Renal pelvis (tissue), 4 donors: ENCODE measurements around the gene C1QTNF12. TPM values are rescaled to one million over a fixed set of nuclear protein-coding genes. Genes with fewer than 3 reads are reported as not detected.
"Not testable (repeated sequence)": the region's sequence is repeated elsewhere in the genome, so short reads cannot be mapped to it uniquely, and the experiment has no call there.

Experiments
- DNase-seq: peaks from one replicate; pipeline ENCODE4 v3.0.0-alpha.2; 2013
- polyA plus RNA-seq, 3 donors: library from polyadenylated mRNA; unstranded; fragments of 120-200 nt; gene quantifications; one replicate each; pipeline ENCODE4 v1.2.1, GENCODE V29; 2013; ENCODE audit not compliant: insufficient read length in 3 of 3

Gene C1QTNF12
- polyA plus RNA-seq, 3 donors = 13.8 to 18.4 (median 13.8) TPM

DNA sequence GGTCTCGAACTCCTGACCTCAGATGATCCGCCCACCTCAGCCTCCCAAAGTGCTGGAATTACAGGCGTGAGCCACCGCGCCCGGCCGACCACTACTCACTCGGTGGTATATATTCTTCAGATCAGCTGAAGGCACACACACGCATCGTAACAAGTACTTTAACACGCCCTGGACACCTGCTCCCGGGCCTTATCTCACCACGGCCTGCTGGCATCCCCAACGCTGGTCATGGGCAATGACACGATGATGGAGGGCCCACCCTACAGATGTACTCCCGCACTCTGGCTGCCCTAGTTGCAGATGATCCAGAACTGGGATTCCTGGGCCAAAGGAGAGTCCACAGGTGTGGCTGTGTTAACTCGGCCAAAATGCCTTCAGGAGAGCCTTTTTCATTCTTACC lies 15.5 kb upstream of the C1QTNF12 start:
- no peak for DNase-seq

DNA sequence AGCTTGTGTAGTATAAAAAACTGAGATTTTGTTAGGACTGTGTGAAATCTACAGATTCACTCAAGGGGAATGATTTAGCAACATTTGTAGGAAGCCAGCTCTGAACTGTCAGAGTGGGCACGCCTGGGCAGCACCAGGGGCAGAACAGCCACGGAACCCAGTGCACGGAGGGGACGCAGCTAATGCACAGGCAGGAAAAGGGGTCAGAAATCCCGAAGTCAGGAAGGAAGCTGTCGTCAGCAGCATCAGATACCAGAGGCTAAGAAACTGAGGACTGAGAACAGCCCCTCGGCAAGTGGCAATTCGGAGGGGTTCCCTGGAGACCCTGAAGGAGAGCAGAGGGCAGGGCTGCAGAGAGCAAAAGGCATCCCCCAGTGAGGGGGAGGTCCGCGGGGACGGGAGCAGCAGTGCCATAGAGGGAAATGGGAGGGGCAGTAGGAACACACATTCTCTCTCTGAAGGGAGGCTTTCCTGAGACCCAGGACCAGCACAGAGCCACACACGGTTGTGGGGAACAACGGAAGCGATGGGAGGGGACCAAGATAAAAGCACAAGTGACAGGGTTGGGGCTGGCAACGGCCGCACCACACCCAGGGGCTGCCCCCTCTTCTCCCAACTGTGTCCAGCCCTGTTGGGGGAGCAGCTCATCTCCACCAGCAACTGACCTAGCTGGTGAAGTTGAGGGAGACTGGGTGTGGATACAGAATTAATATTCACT lies 14.5 kb upstream of the C1QTNF12 start:
- no peak for DNase-seq

DNA sequence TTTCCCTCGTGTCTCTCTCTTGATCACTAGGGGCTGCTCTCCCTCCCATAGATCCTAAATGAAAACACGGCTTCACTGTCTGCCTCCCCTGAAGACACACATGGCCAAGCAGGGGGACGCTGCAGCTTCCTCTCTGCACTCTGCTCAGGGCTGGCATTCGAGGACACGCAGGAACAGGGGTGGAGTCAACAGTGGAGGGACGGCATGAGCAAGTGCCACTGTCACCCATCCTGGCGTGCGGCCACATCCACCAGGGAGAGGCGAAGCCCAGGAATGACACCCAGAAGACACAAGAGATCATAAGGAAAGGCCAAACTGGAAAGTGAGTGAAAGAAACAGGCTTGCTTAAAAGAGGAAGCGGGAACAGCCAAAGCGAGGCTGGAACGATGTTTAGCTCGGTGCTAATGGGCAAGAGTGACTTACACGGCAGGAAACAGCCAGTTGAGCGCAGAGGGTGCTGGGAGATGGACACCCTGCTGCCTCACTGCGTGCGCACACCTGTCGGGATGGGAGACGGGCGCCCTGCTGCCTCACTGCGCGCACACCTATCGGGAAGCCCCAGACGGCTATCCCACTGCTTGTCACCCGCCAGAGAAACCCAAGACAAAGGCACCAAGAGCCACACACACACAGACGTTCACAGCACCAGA lies 13.6 kb upstream of the C1QTNF12 start:
- no peak for DNase-seq

GRCh38 chr1:1259540-1259939 lies 13.0 kb upstream of the C1QTNF12 start:
- no peak for DNase-seq

GRCh38 chr1:1259119-1259488 lies 12.6 kb upstream of the C1QTNF12 start:
- no peak for DNase-seq

DNA sequence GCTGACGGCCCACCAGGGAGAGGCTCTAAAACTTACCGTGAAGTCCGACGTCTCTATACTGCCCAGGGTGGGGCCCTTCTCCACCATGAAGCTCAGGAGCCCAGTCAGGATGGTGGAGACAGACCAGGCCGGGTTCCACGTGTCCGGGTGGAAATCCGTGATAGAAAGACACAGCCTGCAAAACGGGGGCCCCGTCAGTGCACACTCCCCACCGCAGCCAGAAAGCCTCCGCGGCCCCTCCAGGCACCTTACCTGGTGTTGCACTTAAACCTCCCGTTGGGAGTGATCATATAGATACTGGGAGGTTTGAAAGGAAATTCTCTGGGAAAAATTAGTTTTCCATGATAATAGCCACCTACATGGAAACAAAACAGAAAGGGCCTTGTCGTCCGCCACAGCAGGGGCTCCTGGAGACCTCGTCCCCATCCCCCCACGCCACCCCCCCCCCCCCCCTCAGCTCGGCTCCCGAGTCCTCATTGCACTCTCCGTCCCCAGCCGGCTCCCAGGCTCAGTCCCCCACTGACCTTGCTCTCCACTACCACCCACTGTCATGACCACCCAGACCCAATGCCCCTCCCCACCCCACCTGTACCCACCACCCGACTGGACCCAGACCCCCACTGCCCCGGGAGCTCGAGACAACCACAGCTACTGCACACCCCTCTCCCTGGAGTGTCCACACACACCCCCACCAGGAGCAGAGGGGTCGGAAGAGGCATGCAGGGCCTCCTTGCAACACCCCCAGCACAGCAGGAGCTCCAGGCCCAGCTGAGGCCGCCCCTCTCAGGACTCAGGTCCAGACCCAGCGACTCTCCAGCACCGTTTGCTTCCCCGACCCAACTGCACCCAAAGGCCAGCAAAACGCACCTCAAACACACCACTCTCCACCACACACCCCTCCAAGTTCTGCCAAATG lies 10.7 kb upstream of the C1QTNF12 start:
- no peak for DNase-seq

DNA sequence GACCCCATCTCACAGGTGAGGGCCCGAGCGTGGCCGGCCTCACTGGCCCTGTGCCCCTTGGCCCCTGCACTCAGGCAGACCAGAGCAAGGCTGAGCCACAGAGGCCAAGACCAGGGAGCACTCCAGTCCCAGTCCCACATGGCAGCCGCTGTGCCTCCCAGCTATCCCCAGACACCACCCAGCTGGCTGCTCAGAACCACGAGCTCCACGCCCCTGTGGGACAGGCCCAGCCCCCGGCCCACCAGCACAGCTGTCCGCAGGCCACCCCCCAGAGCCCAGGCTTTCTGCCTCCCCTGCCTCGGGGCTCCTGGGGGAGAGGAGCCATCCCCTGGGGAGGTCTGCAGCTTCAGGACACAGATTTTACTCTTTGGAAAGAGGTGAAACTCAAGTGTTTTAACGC lies 9.1 kb upstream of the C1QTNF12 start:
- no peak for DNase-seq

GRCh38 chr1:1255078-1255477 lies 8.6 kb upstream of the C1QTNF12 start:
- DNase-seq = no peak

DNA sequence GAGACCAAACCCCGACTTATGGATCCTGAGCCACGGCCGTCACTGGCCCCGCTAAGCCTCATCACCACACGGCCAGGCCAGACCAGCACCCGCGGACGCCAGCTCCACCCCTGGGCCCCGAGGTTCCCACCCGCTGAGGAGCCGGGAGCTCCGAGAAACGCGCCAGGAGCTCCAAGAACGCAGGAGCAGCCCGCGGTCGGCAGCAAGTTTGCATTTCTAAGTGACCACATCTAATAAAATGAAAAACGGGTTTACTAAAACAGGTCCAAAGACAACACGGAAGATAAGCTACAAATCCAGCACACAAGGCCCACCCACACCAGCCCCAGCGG lies 8.1 kb upstream of the C1QTNF12 start:
- DNase-seq = no peak

DNA sequence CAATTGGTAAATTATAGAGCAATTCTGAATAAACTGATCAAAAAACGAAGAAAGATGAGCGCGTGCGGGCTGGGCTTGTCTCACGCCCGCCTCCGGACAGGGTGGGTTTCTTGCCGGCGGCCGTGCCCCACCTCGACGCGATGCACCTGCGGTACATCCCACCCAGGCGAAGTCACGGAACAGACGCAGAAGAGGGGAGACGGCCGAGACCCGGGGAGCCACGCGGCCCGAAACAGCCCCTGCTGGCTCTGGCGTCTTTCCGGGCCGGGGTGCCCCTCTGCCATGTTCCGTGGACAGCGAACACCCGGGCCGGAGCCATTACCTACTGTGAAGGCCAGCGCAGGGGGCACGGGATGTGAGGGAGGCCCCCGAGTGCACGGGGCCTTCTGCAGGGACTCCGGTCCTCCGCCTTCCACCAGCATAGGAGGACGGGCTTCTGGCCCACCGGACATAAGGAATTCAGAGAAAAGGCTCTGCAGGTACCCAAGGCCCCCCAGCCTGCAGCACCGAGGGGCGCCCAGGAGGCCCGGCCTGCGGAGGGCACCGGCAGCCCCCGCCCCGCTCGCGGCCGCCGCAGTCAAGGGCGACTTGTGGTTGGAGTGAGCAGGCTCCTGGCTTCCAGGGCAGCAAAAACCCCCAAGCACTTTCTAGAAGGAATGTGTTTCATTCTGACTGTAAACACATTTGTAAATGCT lies 7.6 kb upstream of the C1QTNF12 start:
- DNase-seq = no peak

DNA sequence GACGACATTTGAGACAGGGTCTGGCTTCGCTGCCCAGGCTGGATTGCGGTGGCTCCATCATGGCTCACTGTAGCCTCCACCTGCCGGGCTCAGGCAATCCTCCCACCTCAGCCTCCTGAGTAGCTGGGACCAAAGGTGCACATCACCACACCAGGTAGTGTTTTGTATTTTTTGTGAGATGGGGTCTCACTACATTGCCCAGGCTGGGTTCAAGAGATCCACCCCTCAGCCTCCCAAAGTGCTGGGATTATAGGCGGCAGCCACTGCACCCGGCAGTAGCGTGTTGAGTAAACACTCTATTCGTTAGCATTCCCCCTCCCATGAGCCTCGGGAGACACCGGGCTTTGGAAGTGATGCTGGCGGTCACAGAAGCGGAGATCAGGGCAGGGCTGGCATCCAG lies 6.8 kb upstream of the C1QTNF12 start:
- no peak for DNase-seq

DNA sequence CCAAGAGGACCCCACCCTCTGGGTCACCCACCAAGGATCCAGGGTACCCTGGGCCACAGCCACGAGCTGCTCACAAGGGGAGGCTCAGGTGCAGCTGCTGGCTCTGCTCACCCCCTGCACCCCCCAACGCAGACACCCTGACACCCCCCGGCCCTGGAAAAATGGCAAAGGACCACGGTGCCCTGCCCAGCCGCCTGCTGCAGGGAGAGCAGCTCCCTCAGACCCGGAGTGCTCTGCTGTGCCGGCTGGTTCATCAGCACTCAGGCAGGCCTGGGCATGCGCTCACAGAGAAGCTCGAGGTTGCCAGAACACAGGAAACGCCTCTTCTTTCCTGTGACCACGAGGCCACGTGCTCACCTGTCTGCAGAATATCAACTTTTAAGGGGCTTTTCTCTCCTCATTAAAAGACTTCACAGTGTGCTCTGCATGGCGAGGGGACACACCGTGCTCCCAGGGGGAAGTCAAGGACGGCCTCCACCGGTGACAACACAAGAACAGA lies 4.3 kb upstream of the C1QTNF12 start:
- no peak for DNase-seq

- not testable (repeated sequence) for DNase-seq
These were observed 1.7 kb upstream of the C1QTNF12 start for GRCh38 chr1:1248009-1248913.

DNA sequence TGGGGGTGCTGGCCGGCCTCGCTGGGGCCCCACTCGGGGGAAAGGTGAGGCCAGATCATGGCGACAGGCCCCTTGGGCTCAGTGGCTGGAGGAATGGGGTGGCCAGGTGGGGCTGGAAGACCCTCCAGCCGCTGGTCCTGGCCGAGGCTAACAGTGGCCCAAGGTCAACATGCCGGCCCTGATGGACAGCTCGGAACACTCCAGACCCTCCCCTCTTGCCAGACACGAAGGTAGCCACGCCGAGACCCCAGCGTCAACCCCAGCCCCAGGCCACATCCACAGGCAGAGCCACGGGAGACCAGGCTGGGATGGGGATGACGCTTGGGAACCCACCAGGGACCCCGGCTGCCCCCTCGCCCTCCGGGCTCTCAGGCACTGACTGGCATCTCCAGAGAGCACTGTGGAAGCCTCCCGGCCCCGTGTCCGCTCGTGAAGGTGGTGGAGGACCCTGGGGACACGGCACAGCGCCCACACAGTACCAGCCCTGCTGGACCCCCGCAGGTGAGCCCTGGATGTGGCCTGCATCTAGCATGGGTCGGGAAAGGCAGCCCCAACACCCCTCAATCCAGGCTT lies 905 bp upstream of the C1QTNF12 start:
- DNase-seq = no peak

- no peak for DNase-seq
These were observed 525 bp downstream of the C1QTNF12 start for GRCh38 chr1:1245817-1246576.

GRCh38 chr1:1245178-1245816 lies 1.2 kb downstream of the C1QTNF12 start:
- DNase-seq = no peak

DNA sequence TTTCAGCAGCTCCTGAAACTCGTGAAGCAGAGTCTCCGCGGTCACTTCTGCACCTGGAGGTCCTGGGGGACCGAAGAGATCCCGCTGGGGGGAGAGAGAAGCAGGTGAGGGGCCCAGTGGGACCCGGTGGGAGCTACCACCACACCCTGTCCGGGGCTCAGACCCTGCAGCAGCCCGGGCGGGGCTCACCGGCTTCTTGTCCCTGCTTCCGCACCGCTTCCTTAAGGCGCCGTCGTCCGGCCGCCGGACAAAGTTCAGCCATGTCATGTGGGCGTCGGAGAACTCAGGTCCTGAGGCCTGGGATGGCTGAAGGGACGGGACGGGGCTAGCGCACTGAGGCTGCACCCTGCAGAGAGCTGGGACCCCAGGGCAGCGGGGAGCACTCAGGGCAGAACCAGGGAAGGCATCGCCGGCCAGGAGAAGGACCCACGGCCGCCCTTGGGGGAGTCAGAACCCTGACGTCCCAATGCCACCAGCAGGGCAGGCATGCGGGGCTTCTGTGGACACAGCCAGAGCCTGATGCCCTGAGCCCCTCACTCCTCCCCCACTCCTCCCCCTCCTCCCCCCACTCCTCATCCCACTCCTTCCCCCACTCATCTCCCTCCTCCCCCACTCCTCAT lies 2.2 kb downstream of the C1QTNF12 start:
- no peak for DNase-seq

DNA sequence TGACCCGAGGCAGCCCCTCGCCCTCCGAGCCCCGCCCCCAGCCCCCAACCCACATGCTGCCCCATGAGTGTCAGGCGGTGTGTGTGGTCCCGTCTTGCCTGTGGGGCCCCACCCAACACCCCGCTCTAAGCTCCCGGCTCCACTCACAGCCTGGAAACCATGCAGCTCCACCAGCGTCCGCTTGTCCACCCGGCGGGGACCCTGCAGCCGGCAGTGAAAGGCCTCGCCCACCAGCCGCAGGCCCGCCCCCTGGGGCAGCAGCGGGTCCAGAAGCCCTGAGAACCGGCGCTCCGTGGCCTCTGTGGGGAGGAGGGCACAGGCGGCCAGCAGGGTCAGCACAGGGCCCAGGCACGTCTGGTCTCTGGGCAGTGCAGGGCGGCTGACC lies 2.7 kb downstream of the C1QTNF12 start:
- DNase-seq = no peak

DNA sequence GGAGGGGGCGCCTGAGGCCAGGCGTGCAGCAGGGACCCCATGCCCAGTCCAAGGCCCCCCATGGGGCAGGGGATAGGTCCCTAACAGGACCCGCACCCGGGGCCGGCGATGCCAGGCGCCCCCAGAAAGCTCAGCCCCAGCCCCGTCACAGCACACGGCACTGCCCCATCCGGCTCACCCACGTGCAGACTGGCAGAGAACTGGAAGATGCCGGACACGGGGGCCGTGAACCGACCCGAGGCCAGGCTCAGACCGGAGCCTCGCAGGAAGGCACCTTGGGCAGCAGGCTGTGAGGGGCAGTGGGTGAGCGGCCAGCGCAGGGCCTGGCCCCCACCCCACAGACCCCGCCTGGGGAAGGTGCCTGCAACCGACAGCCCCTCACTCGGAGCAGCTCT lies 3.3 kb downstream of the C1QTNF12 start:
- no peak for DNase-seq
